GM12892 (cell line): ENCODE measurements around the gene ISLR.

Source experiments
- POLR2A ChIP-seq: IDR thresholded peaks from 2 replicates; pipeline ENCODE4 v1.6.1; 2011; ENCODE audit warnings: low read depth, low read length, control low read depth
- TAF1 ChIP-seq: IDR thresholded peaks from 2 replicates; pipeline ENCODE4 v1.6.1; 2011; ENCODE audit warnings: low read depth, mild to moderate bottlenecking, control low read depth, low read length, borderline replicate concordance

DNA sequence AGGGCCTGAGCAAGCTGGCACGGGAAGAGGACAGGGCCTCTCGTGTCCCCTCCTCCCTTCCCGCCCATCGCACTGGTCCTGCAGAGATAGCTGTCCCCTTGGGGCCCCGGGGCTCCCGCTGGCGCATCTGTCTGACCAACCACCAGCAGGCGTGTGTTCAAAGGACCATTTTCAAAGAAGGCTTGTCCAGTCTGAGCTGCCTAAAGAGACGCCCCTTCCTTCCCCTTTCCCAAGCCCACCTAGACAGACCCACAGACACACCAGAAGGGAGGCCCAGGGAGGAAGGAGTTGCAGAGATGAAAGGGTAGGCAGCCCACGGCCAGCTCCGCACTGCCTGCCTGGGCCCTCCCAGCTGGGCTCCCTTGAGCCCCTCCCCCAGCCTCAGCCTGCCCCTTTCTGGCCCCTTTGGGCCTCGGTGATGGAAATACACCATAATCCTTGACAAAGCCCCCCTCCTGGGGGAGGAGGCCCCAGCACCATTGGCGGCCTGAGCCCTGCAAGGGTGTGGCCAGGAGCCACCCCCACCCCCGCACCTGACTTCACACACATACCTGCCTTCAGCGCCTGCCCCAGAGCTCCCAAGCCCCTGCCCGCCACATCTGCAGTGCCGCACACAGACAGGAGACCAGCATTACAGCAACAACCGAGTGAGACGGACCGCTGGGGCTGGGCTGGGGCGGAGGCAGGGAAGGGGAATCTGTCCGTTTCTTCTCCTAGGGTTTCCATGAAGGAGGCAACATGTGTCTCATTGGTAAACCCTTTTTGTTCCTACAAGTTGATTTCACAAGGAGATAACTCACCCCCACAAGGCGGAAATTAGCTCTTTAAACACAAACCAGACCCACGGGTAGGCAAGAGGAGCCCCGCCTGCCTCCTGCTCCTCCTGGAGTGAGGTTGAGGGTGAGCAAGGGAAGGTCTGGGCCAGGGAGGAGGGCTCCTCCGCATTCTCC is 29.2 kb downstream of the ISLR start, which contains the start of gene STRA6:
- TF ChIP-seq TAF1 (no peak), POLR2A (no peak)
